ENCODE measurements around the gene MTERF1.

DNA sequence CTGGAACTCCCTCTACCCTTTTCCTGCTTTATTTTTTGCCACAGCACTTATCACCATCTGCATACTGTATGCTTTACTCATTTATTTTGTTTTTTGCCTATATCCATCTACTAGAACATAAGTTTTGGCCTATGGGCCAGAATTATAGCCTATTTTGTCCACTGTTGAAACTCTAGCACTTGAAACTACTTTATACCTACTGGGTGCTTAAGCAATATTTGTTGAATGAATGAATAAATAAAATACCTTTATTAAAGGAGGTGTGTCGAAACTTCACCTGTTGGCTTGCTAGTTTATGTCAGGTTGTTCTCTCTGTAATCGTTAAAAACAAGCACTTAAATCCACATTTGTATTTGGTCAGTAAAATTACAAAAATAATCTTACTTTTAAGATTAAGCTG, 53.3 kb downstream of the MTERF1 start:
- TF ChIP-seq, protein P1, sequence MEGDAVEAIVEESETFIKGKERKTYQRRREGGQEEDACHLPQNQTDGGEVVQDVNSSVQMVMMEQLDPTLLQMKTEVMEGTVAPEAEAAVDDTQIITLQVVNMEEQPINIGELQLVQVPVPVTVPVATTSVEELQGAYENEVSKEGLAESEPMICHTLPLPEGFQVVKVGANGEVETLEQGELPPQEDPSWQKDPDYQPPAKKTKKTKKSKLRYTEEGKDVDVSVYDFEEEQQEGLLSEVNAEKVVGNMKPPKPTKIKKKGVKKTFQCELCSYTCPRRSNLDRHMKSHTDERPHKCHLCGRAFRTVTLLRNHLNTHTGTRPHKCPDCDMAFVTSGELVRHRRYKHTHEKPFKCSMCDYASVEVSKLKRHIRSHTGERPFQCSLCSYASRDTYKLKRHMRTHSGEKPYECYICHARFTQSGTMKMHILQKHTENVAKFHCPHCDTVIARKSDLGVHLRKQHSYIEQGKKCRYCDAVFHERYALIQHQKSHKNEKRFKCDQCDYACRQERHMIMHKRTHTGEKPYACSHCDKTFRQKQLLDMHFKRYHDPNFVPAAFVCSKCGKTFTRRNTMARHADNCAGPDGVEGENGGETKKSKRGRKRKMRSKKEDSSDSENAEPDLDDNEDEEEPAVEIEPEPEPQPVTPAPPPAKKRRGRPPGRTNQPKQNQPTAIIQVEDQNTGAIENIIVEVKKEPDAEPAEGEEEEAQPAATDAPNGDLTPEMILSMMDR (IDR thresholded peaks at IDR 0.05; ENCODE audit: low read depth, low read length, poor library complexity, severe bottlenecking) = no peak
- TF ChIP-seq EZH2phosphoT487 (IDR thresholded peaks at IDR 0.05; ENCODE audit: borderline replicate concordance, low read length) = no peak
